ENCODE data around the gene EIPR1. TPM values are rescaled to one million over a fixed set of nuclear protein-coding genes. Genes with fewer than 3 reads are reported as not detected.

The EIPR1 gene
- polyA plus RNA-seq, 1 donor (not counting 4 experiments of a cell fraction or from before 2014, with no cell fraction given), result 44.3 TPM

- Histone ChIP-seq H4K20me1 (ENCODE audit: control insufficient read depth, extremely low read depth, insufficient read depth, low read length) (peaks cover 3% of the 10 kb centered on the region), H3K36me3 (ENCODE audit: control insufficient read depth in 2 of 2, extremely low read depth in 1 of 2, insufficient read depth in 2 of 2, low read length in 2 of 2) (peaks cover 0 to 13% of the 10 kb centered on the region in 2 experiments), H2AFZ (ENCODE audit: control insufficient read depth, low read length) (no peak overlapping the region), H3K9ac (ENCODE audit: control insufficient read depth, extremely low read depth, insufficient read depth, low read length) (no peak overlapping the region), H3K4me1 (ENCODE audit: control insufficient read depth, extremely low read depth, insufficient read depth, low read length) (peaks cover 2% of the 10 kb centered on the region), H3K27ac (ENCODE audit: control insufficient read depth, insufficient read depth, low read length) (no peak overlapping the region), H3K9me1 (ENCODE audit: control insufficient read depth, extremely low read depth, insufficient read depth, low read length) (no peaks in the 10 kb centered on the region), H3K4me3 (ENCODE audit: control insufficient read depth in 2 of 3, extremely low read depth in 1 of 3, insufficient read depth in 2 of 3, low read depth in 1 of 3, low read length in 3 of 3) (no peak overlapping the region), H3K9me3 (ENCODE audit: control insufficient read depth, low read depth, low read length) (no peaks in the 10 kb centered on the region), H3K27me3 (ENCODE audit: control insufficient read depth, extremely low read depth, insufficient read depth, low read length) (no peaks in the 10 kb centered on the region), H3K79me2 (ENCODE audit: control insufficient read depth, insufficient read depth, low read length) (no peaks in the 10 kb centered on the region), H3K4me2 (ENCODE audit: control insufficient read depth, extremely low read depth, insufficient read depth, low read depth, low read length) (no peak overlapping the region)
- FAIRE-seq (no peak), DNase-seq (ENCODE audit: low read depth, low spot score) (no peak)
- dilution Hi-C loops (cut with MboI; ENCODE audit: extremely low pct_ligation_motif_present, low sequenced_read_pairs), result no loop called here
- TF ChIP-seq EZH2 (IDR thresholded peaks at IDR 0.05; ENCODE audit: low read length) (no peak), CTCF (optimal IDR thresholded peaks at IDR 0.05 in 1 of 3, IDR thresholded peaks at IDR 0.05 in 1 of 3, conservative IDR thresholded peaks at IDR 0.05 in 1 of 3; ENCODE audit: extremely low read depth in 1 of 3, insufficient read depth in 2 of 3, low read length in 3 of 3) (no peak)
Observed at GRCh38 chr2:3299703-3300102, 77.9 kb downstream of the EIPR1 start.

DNA sequence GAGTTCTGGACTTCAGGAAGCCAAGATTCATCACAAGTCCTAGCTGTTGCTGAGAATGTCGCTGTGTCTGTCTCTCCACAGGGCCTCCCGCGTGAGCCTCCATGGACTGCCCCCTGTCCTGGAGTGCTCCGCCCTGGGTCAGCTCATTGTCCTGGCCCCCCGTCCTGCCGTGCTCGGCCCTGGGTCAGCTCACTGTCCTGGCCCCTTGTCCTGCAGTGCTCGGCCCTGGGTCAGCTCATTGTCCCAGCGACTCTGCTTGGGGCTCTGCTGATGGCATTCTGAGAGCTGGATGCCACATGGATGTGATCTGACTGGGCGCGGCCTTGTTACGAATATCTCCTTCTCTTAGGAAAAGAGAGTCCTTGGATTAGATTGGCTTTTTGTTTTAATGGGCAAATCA is 78.5 kb downstream of the EIPR1 start:
- Histone ChIP-seq H3K9me1 (ENCODE audit: control insufficient read depth, extremely low read depth, insufficient read depth, low read length) (peaks cover under 1% of the 10 kb centered on the region), H3K4me3 (ENCODE audit: control insufficient read depth in 2 of 3, extremely low read depth in 1 of 3, insufficient read depth in 2 of 3, low read depth in 1 of 3, low read length in 3 of 3) (no peak overlapping the region), H3K27me3 (ENCODE audit: control insufficient read depth, extremely low read depth, insufficient read depth, low read length) (no peaks in the 10 kb centered on the region), H3K9ac (ENCODE audit: control insufficient read depth, extremely low read depth, insufficient read depth, low read length) (no peak overlapping the region), H3K4me1 (ENCODE audit: control insufficient read depth, extremely low read depth, insufficient read depth, low read length) (peaks cover 2% of the 10 kb centered on the region), H3K4me2 (ENCODE audit: control insufficient read depth, extremely low read depth, insufficient read depth, low read depth, low read length) (no peak overlapping the region), H2AFZ (ENCODE audit: control insufficient read depth, low read length) (no peak overlapping the region), H3K27ac (ENCODE audit: control insufficient read depth, insufficient read depth, low read length) (no peak overlapping the region), H3K9me3 (ENCODE audit: control insufficient read depth, low read depth, low read length) (no peaks in the 10 kb centered on the region), H3K36me3 (ENCODE audit: control insufficient read depth in 2 of 2, extremely low read depth in 1 of 2, insufficient read depth in 2 of 2, low read length in 2 of 2) (peaks cover 0 to 13% of the 10 kb centered on the region in 2 experiments), H4K20me1 (ENCODE audit: control insufficient read depth, extremely low read depth, insufficient read depth, low read length) (peaks cover 3% of the 10 kb centered on the region), H3K79me2 (ENCODE audit: control insufficient read depth, insufficient read depth, low read length) (no peaks in the 10 kb centered on the region)
- no peak for DNase-seq (ENCODE audit: low read depth, low spot score)
- dilution Hi-C loops (cut with MboI; ENCODE audit: extremely low pct_ligation_motif_present, low sequenced_read_pairs), result no loop called here
- TF ChIP-seq CTCF (optimal IDR thresholded peaks at IDR 0.05 in 1 of 3, IDR thresholded peaks at IDR 0.05 in 1 of 3, conservative IDR thresholded peaks at IDR 0.05 in 1 of 3; ENCODE audit: extremely low read depth in 1 of 3, insufficient read depth in 2 of 3, low read length in 3 of 3) (no peak), EZH2 (IDR thresholded peaks at IDR 0.05; ENCODE audit: low read length) (no peak)
- FAIRE-seq, result no peak
